HepG2 (cell line): Measurements from ENCODE around the gene ALKBH2. TPM values are rescaled to one million over a fixed set of nuclear protein-coding genes. Genes with fewer than 3 reads are reported as not detected.

Experiments
- ATF6 ChIP-seq: sonication (generic); formaldehyde crosslinking; conservative IDR thresholded peaks from 2 replicates; pipeline ENCODE4 v1.4.0; 2020; ENCODE audit warnings: missing genetic modification reagents
- ISX ChIP-seq: sonication (generic); formaldehyde crosslinking; conservative IDR thresholded peaks from 2 replicates; pipeline ENCODE4 v1.5.0; 2020; ENCODE audit warnings: missing genetic modification reagents
- NONO ChIP-seq, 2 experiments: fragments of 450-650 bp in 1 of 2; sonication (generic) in 1 of 2; formaldehyde crosslinking in 1 of 2; IDR thresholded peaks in 1 of 2; conservative IDR thresholded peaks in 1 of 2; 2 replicates each; pipeline versions ENCODE4 v1.6.1 to v1.8.0; 2017 to 2022; ENCODE audit warnings: mild to moderate bottlenecking in 1 of 2, missing genetic modification reagents in 1 of 2, moderate library complexity in 1 of 2
- POLR2A ChIP-seq, 2 experiments: IDR thresholded peaks; 2 replicates each; pipeline ENCODE4 v1.6.1; 2011; ENCODE audit warnings: low read depth in 2 of 2, low read length in 2 of 2, mild to moderate bottlenecking in 1 of 2, moderate library complexity in 1 of 2; ENCODE audit not compliant: insufficient read depth in 1 of 2
- polyA plus RNA-seq, 8 experiments: library from polyadenylated mRNA; depleted of rRNA in 3 of 8; stranded (reverse) in 7 of 8; unstranded in 1 of 8; fragments of >200 nt; fragmentation: Illumina TruSeq in 4 of 8; extraction: Trizol in 4 of 8; gene quantifications; 2 replicates each; pipeline versions ENCODE4 v1.2.1 to v1.2.3, GENCODE V29; 2011 to 2016; ENCODE audit warnings: low read depth in 4 of 8, missing spikeins in 1 of 8, mixed read lengths in 1 of 8; ENCODE audit not compliant: insufficient read depth in 1 of 8
- total RNA-seq, 5 experiments: library from RNA; depleted of rRNA; stranded (reverse); fragments of >200 nt; fragmentation: Illumina TruSeq; extraction: Trizol; gene quantifications; 2 replicates each; pipeline ENCODE4 v1.2.3, GENCODE V29; 2016; ENCODE audit warnings: low read depth in 1 of 5
- TF ChIP-seq, protein P1 (sequence below): sonication (generic); formaldehyde crosslinking; IDR thresholded peaks from 2 replicates; pipeline ENCODE4 v1.4.0; 2020; ENCODE audit warnings: missing genetic modification reagents, borderline replicate concordance

ALKBH2 gene
- total and polyA plus RNA-seq, 2 of the 13 experiments (the other 11 are each of a cell fraction or from before 2014, with no cell fraction given): 21.0 to 40.5 TPM

GRCh38 chr12:109053382-109054123 is 39.7 kb downstream of the ALKBH2 start (continued):
- TF ChIP-seq ATF6 (no peak), ISX (CRISPR knock-in tag) (no peak), NONO (IDR thresholded peaks at IDR 0.05) (no peak), NONO (CRISPR knock-in tag; conservative IDR thresholded peaks at IDR 0.05) (no peak), POLR2A (IDR thresholded peaks at IDR 0.05; ENCODE audit: insufficient read depth in 1 of 2, low read depth in 2 of 2, low read length in 2 of 2) (0 out of 4 replicates have a peak, but pooled peaks of 1 of the 2 experiments have one; percentile 40)
- TF ChIP-seq, protein P1, sequence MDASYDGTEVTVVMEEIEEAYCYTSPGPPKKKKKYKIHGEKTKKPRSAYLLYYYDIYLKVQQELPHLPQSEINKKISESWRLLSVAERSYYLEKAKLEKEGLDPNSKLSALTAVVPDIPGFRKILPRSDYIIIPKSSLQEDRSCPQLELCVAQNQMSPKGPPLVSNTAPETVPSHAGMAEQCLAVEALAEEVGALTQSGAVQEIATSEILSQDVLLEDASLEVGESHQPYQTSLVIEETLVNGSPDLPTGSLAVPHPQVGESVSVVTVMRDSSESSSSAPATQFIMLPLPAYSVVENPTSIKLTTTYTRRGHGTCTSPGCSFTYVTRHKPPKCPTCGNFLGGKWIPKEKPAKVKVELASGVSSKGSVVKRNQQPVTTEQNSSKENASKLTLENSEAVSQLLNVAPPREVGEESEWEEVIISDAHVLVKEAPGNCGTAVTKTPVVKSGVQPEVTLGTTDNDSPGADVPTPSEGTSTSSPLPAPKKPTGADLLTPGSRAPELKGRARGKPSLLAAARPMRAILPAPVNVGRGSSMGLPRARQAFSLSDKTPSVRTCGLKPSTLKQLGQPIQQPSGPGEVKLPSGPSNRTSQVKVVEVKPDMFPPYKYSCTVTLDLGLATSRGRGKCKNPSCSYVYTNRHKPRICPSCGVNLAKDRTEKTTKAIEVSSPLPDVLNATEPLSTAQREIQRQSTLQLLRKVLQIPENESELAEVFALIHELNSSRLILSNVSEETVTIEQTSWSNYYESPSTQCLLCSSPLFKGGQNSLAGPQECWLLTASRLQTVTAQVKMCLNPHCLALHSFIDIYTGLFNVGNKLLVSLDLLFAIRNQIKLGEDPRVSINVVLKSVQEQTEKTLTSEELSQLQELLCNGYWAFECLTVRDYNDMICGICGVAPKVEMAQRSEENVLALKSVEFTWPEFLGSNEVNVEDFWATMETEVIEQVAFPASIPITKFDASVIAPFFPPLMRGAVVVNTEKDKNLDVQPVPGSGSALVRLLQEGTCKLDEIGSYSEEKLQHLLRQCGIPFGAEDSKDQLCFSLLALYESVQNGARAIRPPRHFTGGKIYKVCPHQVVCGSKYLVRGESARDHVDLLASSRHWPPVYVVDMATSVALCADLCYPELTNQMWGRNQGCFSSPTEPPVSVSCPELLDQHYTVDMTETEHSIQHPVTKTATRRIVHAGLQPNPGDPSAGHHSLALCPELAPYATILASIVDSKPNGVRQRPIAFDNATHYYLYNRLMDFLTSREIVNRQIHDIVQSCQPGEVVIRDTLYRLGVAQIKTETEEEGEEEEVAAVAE (CRISPR knock-in tag): 0 out of 2 replicates have a peak, but pooled peaks have one; percentile 8
